CD4-positive, alpha-beta T cell treated with Interleukin-12 subunit alpha and Interleukin-12 subunit beta, for 1 hour (primary cell): Measurements from ENCODE around the gene NELL1.

Experiments used
- DNase-seq: peaks from one replicate; pipeline ENCODE4 v3.0.0-alpha.2; 2020

NELL1 gene

GRCh38 chr11:21614961-21615360 is 945.6 kb downstream of the NELL1 start:
- no peak for DNase-seq

- DNase-seq: no peak
Measured at GRCh38 chr11:21615955-21616371, 946.6 kb downstream of the NELL1 start.

GRCh38 chr11:21622566-21622965 is 953.2 kb downstream of the NELL1 start:
- DNase-seq: no peak

- no peak for DNase-seq
Measured at GRCh38 chr11:21622995-21623394, 953.6 kb downstream of the NELL1 start.
